ENCODE data around the gene EHMT1. TPM values are rescaled to one million over a fixed set of nuclear protein-coding genes. Genes with fewer than 3 reads are reported as not detected.

Gene EHMT1
- total RNA-seq, 1 donor from 2014 or later: 159 TPM

- H3K27me3 Mint-ChIP-seq: no peaks in the 10 kb centered on the region
Measured at GRCh38 chr9:137787786-137788505, 169.1 kb downstream of the EHMT1 start.

GRCh38 chr9:137788561-137789294, 169.9 kb downstream of the EHMT1 start:
- DNase-seq (ENCODE audit: low spot score, unreplicated experiment): no peak
- Mint-ChIP-seq H3K4me3 (ENCODE audit: low read depth) (no peak overlapping the region), H3K36me3 (ENCODE audit: insufficient read depth) (peaks cover 30% of the 10 kb centered on the region), H3K27me3 (no peaks in the 10 kb centered on the region), H3K9me3 (ENCODE audit: low read depth) (no peaks in the 10 kb centered on the region), H3K4me1 (ENCODE audit: low read depth) (peaks cover 18% of the 10 kb centered on the region), H3K27ac (peak overlapping the region; percentile 68)
- TF ChIP-seq CTCF (IDR thresholded peaks at IDR 0.05; ENCODE audit: unreplicated experiment): no peak

More at GRCh38 chr9:137787786-137788505, 169.1 kb downstream of the EHMT1 start:
- Mint-ChIP-seq H3K36me3 (ENCODE audit: insufficient read depth) (peaks cover 24% of the 10 kb centered on the region), H3K4me1 (ENCODE audit: low read depth) (peaks cover 18% of the 10 kb centered on the region), H3K9me3 (ENCODE audit: low read depth) (no peaks in the 10 kb centered on the region), H3K4me3 (ENCODE audit: low read depth) (no peak overlapping the region), H3K27ac (peak overlapping the region; percentile 68)
- TF ChIP-seq CTCF (IDR thresholded peaks at IDR 0.05; ENCODE audit: unreplicated experiment): no peak
- DNase-seq (ENCODE audit: low spot score, unreplicated experiment): no peak

GRCh38 chr9:137789295-137789895, 170.6 kb downstream of the EHMT1 start:
- Mint-ChIP-seq H3K4me3 (ENCODE audit: low read depth) (no peak overlapping the region), H3K36me3 (ENCODE audit: insufficient read depth) (peaks cover 29% of the 10 kb centered on the region), H3K9me3 (ENCODE audit: low read depth) (no peaks in the 10 kb centered on the region), H3K27me3 (no peaks in the 10 kb centered on the region), H3K27ac (peak overlapping the region; percentile 77), H3K4me1 (ENCODE audit: low read depth) (peaks cover 18% of the 10 kb centered on the region)
- no peak for TF ChIP-seq CTCF (IDR thresholded peaks at IDR 0.05; ENCODE audit: unreplicated experiment)
- no peak for DNase-seq (ENCODE audit: low spot score, unreplicated experiment)

GRCh38 chr9:137791947-137792346, 173.1 kb downstream of the EHMT1 start:
- Mint-ChIP-seq H3K27me3 (no peaks in the 10 kb centered on the region), H3K36me3 (ENCODE audit: insufficient read depth) (peaks cover 41% of the 10 kb centered on the region), H3K27ac (no peak overlapping the region), H3K4me3 (ENCODE audit: low read depth) (no peak overlapping the region), H3K4me1 (ENCODE audit: low read depth) (peaks cover under 1% of the 10 kb centered on the region), H3K9me3 (ENCODE audit: low read depth) (no peaks in the 10 kb centered on the region)
- no peak for TF ChIP-seq CTCF (IDR thresholded peaks at IDR 0.05; ENCODE audit: unreplicated experiment)
- no peak for DNase-seq (ENCODE audit: low spot score, unreplicated experiment)

GRCh38 chr9:137793196-137793841, 174.5 kb downstream of the EHMT1 start:
- TF ChIP-seq CTCF (IDR thresholded peaks at IDR 0.05; ENCODE audit: unreplicated experiment): no peak
- Mint-ChIP-seq H3K27me3 (no peaks in the 10 kb centered on the region), H3K9me3 (ENCODE audit: low read depth) (no peaks in the 10 kb centered on the region), H3K4me1 (ENCODE audit: low read depth) (no peaks in the 10 kb centered on the region), H3K36me3 (ENCODE audit: insufficient read depth) (peaks cover 44% of the 10 kb centered on the region), H3K27ac (no peak overlapping the region), H3K4me3 (ENCODE audit: low read depth) (no peak overlapping the region)
- no peak for DNase-seq (ENCODE audit: low spot score, unreplicated experiment)
